Vagina (tissue), 2 donors: ENCODE measurements around the gene SIK2.

Experiments used
- POLR2AphosphoS5 ChIP-seq, 2 donors: sonication (generic); formaldehyde crosslinking; IDR thresholded peaks; one replicate each; pipeline ENCODE4 v1.9.0; 2017; ENCODE audit warnings: antibody characterized with exemption in 2 of 2, mild to moderate bottlenecking in 2 of 2, low read depth in 1 of 2; ENCODE audit not compliant: insufficient read depth in 1 of 2
- TF ChIP-seq, protein P1 (sequence below), 3 experiments: fragments of 450-650 bp in 2 of 3; fragments of 200-600 bp in 1 of 3; sonication (generic) in 1 of 3; IDR thresholded peaks; one replicate each; pipeline ENCODE4 v1.5.1; 2017 to 2019; ENCODE audit warnings: antibody characterized with exemption in 3 of 3, mild to moderate bottlenecking in 2 of 3, moderate library complexity in 2 of 3

DNA sequence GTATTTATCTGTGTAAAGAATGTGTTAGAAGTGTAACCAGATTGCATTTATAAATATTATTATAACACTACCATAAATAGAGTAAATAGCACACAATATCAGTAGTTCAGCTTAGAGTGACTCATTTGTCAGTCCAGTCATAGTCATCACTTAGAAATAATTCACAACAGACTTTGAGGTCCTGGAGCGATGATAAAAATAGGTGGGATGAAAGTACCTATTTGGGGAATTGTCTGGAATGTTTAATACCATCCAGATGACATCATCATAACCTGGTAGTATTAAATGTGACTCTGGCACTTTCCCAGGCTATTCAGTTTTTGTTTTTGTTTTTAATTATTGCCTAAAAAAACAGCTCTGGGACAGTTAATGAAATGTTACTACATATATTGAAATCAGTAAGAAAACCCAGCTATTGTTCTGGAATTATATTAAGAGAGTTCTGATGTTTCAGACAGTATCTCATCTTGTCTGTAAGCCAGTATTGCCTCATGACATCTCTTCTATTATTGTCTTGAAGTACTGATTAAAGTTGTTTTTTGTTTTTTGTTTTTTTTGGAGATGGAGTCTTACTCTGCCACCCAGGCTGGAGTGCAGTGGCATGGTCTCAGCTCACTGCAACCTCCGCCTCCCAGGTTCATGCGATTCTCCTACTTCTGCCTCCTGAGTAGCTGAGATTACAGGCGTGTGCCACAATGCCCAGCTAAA is 74.8 kb downstream of the SIK2 start:
- TF ChIP-seq, protein P1, sequence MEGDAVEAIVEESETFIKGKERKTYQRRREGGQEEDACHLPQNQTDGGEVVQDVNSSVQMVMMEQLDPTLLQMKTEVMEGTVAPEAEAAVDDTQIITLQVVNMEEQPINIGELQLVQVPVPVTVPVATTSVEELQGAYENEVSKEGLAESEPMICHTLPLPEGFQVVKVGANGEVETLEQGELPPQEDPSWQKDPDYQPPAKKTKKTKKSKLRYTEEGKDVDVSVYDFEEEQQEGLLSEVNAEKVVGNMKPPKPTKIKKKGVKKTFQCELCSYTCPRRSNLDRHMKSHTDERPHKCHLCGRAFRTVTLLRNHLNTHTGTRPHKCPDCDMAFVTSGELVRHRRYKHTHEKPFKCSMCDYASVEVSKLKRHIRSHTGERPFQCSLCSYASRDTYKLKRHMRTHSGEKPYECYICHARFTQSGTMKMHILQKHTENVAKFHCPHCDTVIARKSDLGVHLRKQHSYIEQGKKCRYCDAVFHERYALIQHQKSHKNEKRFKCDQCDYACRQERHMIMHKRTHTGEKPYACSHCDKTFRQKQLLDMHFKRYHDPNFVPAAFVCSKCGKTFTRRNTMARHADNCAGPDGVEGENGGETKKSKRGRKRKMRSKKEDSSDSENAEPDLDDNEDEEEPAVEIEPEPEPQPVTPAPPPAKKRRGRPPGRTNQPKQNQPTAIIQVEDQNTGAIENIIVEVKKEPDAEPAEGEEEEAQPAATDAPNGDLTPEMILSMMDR (IDR thresholded peaks at IDR 0.05): no peak
- TF ChIP-seq POLR2AphosphoS5 (IDR thresholded peaks at IDR 0.05; ENCODE audit: insufficient read depth in 1 of 2, low read depth in 1 of 2): no peak
